OCI-M1 (cell line): ENCODE measurements around the gene GNAI3.

Experiments
- DNase-seq: peaks from one replicate; lab custom pipeline; 2025; lab: John Stamatoyannopoulos, UW

The GNAI3 gene

GRCh38 chr1:109598655-109599054 lies 50.2 kb downstream of the GNAI3 start:
- DNase-seq: peak; percentile 7

DNA sequence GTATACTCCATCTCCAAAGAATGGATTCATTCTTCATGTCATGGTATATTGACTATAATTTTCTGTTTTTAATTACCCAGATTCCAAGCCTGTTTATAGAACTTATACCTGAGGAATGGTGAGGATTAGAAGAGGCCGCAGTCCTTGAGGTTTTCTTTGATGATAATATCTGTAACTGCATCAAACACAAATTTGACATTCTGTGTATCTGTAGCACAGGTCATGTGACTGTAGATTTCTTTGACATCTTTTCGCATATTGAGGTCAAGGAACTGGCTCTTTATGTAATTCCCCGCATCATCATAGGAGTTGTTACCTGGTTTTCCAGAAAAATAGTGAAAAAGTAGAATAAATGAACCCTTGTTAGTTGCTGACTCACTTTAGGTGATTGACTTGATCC lies 54.8 kb downstream of the GNAI3 start:
- DNase-seq: no peak

DNA sequence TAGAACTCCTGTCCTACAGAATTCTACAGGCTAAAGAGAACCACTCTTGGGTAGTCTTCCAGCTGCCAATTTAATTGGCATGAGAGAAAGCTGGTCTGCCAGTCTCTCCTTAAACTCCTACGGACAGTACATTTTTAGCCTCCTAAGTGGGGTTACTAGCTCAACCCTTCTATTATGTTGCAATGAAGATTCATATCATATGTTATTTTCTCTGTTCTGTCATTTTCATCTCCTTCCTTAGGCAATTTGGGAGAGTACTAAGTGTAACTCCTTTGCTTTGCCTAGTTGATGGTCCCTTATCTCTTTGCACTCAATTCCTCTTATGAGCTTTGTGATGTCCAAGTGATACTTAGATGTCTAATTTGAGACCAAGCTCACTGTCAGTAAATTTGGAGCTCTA lies 57.0 kb downstream of the GNAI3 start:
- no peak for DNase-seq

DNA sequence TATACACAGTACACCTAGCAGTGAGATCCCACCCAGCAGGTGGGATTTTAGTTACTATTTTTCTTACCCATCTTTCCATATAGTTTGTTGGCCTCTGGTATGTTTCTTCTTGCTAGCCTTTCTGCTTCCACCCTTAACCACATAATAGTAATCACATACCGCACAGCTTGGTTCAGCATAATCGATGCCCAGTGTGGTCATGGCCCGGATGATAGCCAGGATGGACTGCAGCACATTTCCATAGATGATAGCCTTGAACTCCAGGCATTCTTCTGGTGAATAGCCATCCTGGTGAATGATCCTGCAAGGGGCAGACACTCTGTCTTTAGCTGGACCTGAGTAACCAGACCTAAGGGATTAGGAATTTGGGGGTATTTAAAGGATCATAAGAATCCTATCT lies 61.5 kb downstream of the GNAI3 start:
- DNase-seq: no peak

DNA sequence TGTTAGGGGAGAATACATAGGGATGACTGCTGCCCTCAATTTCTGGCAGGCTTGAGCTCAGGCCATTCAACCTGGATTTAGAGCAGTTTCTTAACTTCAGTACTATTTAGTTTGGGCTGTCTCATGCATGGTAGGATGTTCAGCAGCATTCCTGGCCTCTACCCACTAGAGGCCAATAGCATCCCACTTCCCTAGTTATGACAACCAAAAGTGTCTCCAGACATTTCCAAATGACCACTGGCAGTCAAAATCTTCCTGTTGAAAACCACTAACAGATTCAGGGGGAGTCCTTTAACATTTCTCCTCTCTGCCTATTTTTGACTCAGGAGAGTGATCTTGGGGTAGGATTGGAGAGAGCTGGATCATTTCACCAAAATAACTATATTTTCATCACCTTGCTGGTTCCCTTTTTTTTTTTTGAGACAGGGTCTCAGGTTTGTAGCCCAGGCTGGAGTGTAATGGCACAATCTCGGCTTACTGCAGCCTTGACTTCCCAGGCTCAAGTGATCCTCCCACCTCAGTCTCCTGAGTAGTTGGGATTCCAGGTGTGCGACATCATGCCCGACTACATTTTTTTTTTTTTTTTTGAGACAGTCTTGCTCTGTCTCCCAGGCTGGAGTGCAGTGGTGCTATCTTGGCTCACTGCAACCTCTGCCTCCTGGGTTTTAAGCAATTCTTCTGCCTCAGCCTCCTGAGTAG lies 62.3 kb downstream of the GNAI3 start:
- DNase-seq: no peak

DNA sequence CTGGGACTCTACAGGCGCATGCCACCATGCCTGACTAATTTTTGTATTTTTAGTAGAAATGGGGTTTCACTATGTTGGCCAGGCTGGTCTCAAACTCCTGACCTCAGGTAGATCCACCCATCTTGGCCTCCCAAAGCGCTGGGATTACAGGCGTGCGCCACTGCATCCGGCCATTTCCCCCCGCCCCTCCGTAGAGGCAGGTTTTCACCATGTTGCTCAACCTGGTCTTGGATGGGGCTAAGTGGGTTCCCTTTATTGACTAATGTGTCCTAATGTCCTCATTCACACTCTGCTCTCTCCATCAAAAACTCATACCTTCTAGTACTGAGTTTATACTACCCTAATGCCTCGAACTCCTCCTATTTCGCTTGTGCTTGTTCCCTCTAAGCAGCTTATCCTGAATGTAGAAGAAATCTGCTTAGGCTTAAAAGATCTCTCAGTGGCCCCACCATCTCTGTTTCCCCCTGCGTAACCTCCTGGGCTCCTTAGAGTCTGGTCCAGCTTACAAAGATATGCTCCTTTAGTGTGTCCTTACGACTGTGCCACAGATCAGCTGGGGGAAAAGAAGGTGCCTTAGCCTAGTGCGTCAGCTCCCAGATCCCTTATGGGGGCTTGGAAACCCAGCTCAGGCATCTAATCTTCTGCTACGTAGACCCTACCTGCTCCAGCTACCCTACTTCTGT lies 63.0 kb downstream of the GNAI3 start:
- no peak for DNase-seq

DNA sequence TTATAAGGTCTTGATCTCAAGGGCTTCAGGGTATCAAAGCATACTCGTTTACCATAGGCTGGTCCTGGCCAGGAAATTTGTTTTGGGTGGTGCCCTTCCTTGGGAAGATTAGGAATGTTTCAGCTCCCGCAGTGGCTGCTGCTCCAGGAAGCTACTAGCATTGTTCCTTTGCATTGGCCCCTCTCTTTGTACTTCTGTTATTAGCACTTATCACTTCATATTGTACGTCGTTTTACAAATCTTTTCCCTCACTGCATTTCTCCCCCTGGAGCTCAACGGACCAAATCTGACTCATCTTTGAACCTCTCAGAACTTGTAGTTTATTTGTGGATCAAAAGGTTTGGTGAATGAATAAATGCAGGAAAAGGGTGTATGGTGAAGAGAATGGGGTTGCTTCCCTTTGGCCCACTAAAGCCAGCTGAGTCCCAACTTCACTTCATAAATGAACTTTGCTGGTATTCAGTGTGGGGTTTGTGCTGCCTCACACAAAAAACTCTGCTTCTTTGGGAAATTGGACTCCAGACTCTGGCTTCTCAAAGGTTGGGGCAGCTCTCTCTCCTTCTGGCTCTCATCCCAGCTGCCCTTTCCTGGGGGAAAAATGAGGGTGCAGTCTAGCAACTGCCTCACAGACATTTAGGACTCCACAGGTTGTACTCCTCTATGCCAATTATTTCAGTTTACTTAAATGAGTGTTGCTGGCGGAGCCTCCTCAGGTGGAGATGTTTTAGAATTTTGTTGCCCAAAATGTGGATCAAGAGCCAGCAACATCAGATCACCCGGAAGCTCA lies 65.1 kb downstream of the GNAI3 start:
- DNase-seq: no peak

DNA sequence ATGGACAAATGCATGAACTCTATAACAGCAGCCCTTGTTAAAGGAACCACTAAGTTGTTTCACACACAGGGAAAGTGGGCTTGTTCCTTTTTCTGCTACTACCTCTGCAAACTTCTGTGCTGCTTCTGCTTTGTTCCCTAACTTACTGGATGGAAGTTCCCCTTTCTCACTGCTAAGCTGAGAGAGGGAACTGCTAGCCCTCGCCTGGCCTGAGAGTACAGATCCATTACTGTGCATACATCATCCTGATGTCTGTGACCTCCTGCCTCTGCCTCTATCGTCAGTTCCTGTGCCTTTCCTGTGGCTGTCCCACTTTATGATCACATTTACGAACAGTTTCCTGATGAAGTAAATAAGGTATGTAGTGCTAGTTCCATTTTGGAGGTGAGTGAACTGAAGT lies 67.5 kb downstream of the GNAI3 start:
- peak; percentile 87 for DNase-seq

DNA sequence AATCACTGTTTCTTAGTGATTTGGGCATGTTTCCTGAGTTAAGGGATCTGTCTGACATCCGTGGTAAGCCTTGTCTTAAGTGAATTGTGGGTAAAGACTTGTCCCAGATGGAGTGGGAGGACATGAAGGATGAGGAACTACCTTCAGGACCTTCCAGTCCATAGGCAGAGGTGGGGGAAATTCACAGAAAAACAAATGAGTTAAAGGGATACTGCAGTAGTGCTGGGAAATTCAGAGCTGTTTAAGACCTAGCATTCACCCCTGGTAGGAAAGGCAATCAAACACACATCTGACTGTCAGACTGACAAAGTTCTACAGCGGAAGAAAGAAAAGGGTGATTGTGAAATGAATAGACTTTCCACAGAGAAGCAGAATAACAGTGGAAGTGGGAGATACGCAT lies 68.0 kb downstream of the GNAI3 start:
- peak; percentile 37 for DNase-seq

GRCh38 chr1:109617291-109617801 lies 68.9 kb downstream of the GNAI3 start:
- DNase-seq: peak; percentile 9

DNA sequence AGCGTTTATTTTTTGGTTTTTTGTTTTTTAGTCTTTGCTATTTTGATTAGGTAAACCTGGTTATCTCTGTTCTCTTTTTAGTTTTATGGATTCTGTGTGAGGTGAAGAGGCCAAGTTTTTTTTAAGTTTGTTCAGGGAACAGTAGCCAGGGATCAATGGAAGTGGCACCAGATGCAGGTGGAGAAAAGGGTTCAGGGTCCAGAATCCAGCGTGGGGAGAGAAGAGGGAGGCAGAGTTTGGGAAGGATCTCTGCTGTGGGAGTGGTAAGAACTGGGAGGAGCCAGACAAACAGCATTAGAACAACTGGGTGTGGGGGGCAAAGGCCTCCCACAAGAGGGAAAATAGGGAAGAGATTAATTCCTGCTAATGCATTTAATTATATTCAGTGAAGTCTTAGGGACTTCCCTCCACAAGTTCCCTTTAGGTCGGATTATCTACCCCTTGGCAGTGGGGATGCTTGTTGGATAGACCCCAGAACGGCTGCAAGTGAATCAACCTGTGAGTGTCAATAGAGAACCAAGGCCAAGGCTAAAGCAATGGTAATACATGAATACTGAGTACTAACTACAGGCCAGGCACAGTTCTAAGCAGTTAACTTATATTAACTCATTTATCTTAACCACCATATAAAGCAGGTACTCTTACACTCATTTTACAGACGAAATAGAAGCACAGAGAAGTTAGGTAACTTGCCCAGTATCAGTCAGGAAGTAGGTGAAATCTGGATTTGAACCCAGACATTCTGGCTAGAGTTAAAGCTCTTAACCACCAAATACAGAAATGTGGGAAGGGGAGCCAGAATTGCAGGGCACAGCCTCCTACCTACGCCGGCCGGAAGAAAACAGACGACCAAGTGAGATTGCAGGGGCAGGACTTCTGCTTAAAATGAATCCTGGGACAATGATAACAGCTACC lies 70.5 kb downstream of the GNAI3 start:
- peak; percentile 30 for DNase-seq

DNA sequence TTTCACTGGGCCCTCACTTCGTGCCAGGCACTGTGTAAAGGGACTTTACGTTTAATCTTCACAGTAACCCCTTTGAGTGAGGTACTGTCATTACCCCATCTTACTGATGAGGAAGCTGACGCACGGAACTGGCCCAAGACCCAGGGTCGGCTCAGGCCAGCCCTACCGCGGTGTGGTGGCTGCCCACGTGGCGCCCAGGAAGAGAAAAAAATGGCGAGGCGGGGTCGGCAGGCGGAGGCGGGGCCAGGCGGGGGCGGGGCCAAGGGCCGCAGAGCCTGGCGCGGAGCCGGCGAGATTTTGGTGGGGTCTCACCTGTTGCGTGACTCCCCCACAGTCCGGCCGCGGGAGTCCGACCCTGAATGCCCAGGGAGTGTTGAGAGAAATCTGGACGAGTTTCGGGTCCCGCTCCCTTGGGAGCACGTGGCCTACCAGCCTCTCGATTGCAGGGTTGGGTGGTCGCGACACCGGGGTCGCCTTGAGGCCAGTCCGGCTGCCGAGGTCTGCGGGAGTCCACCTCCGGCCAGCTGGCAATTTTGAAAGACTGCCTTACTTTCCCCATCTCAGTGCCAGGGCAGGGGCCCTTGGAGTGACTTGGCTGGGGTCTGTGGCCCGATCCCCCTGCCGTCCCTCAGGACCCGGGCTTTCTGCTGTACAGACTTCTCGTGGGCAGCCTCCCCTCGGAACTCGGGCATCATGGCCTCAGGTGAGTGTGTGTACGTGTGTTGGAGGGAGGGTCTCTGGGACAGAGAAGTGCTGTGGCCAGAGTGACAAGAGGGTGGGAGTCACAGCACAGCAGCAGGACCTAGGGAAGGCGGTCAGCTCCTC lies 71.4 kb downstream of the GNAI3 start, which contains the start of the genes AMPD2 and GNAT2:
TSS of gene AMPD2 (plus strand) at position 262 of the 825 bp plus-strand sequence. CDS start 1,339 bp downstream, outside the sequence.
TSS of gene GNAT2 (minus strand) at position 41 of the 825 bp plus-strand sequence. CDS start 6,746 bp downstream, outside the sequence.
- DNase-seq: peak; percentile 86

GRCh38 chr1:109620401-109620791 lies 72.0 kb downstream of the GNAI3 start:
- peak; percentile 49 for DNase-seq

- peak; percentile 88 for DNase-seq
Observed at GRCh38 chr1:109620841-109621286, 72.4 kb downstream of the GNAI3 start.

- DNase-seq: no peak
Observed at GRCh38 chr1:109621379-109622136, 73.1 kb downstream of the GNAI3 start.

DNA sequence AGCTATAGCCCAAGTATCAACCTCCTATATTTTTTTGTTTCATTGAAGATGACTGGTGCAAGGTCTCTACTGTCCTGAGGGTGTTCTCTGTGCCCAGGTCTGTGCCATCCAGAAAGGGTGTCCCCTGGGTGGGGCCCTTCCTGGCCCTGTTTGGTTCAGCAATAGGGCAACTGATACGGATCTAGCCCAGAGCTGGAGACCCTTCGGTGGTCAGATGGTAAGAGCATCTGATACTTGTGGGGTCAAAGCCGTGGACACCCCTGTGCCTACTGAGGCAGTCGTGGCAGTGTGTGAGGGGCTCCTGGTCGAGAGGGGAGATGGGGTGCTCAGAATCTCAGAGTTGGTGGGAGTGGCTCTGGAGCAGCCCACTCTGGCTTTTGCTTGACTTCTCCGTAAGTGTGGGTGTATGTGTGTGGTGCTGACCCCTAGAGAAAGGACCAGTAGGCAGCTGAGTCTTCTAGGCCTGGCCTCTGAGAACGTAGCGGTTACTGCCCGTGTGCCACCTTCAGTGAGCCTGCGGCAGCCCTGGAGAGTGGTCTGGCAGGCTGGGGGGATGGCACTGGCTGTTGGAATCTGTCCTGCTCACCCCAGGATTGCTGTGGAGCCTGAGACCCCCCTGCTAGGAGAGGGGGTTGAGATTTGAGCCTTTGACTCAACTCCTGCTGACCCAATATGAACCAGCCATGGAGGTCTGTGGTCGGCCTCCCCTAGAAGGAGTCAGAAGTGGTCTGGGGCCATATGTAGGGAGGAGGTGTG lies 73.9 kb downstream of the GNAI3 start:
- DNase-seq: no peak

DNA sequence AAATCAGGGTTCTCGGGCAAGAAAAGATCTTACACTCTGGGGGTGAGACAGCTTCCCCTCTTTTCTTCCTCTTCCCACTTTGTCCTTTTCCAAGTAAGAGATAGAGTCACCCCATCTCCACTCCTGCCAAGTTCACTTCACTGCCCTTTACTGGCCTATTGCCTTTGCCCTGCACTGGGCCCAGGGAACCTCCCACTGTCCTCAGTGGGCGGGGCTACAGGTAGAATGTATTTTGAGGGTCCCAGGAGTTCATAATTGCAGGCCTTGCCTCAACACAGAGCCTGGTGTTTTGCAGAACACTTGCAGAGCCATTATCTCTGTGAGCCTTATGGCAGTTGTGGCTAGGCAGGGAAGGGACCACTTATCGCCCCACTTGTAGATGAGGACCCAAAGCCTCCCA lies 74.5 kb downstream of the GNAI3 start:
- DNase-seq: no peak

DNA sequence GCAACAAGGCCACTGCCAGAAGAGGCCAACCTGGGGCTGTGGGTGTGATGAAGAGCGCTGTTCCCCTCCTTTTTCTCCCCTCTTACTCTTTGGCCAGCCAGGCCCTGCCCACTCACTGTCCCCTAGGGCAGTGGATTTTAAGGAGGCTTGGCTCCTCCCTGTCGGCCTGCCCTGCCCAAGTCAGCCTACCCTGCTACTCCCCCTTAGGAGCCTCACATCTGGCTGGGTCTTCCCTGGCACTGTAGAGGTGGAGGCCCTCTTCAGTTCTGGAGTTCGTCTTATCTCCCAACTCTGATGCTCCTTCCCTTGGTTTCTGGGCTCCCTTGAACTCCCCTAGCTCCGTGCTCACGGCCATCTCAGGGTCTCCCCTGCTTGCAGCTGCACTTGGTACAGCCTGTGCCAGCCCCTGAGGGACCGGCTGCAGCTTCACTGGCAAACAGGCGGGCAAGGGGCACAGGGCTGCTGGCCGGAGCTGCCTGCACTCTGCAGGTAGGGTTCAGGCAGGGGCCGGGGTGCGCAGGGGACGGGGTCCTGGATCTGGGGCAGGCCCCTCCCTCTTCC lies 75.3 kb downstream of the GNAI3 start:
- DNase-seq: no peak
